ENCODE results near the gene PCDHGA1.

Gene PCDHGA1

GRCh38 chr5:141360685-141361084 is 30.4 kb downstream of the PCDHGA1 start:
- Histone ChIP-seq H3K9me3 (ENCODE audit: control insufficient read depth in 5 of 5, low read length in 5 of 5) (peaks cover 57 to 88% (median 79%) of the 10 kb centered on the region in 5 donors), H3K4me3 (ENCODE audit: low read depth in 1 of 5, low read length in 5 of 5) (peak overlapping the region; percentile 18 to 63 (median 47))

GRCh38 chr5:141362719-141363118 is 32.4 kb downstream of the PCDHGA1 start:
- H3K4me1 ChIP-seq (ENCODE audit: control insufficient read depth in 5 of 5, insufficient read depth in 5 of 5, low read length in 5 of 5) = peaks cover 0 to 3% (median 0%) of the 10 kb centered on the region in 5 donors
- no peaks in the 10 kb centered on the region for H3K36me3 ChIP-seq (ENCODE audit: control insufficient read depth in 5 of 5, insufficient read depth in 5 of 5, low read length in 5 of 5)
- no peak overlapping the region for H3K9ac ChIP-seq (ENCODE audit: low read length in 5 of 5)
- H3K4me3 ChIP-seq (ENCODE audit: low read depth in 1 of 5, low read length in 5 of 5) = peak overlapping the region in 3 of 5 donors; percentile 20 to 49 (median 38)
- H3K27ac ChIP-seq (ENCODE audit: low read depth, low read length) = no peak overlapping the region
- peaks cover 48 to 79% (median 74%) of the 10 kb centered on the region in 5 donors for H3K9me3 ChIP-seq (ENCODE audit: control insufficient read depth in 5 of 5, low read length in 5 of 5)
- H3K27me3 ChIP-seq (ENCODE audit: control insufficient read depth in 5 of 5, insufficient read depth in 4 of 5, low read length in 5 of 5) = peaks cover 0 to 16% (median 11%) of the 10 kb centered on the region in 5 donors

More at GRCh38 chr5:141360685-141361084, 30.4 kb downstream of the PCDHGA1 start:
- no peaks in the 10 kb centered on the region for H3K36me3 ChIP-seq (ENCODE audit: control insufficient read depth in 5 of 5, insufficient read depth in 5 of 5, low read length in 5 of 5)
- H3K4me1 ChIP-seq (ENCODE audit: control insufficient read depth in 5 of 5, insufficient read depth in 5 of 5, low read length in 5 of 5) = peaks cover 0 to 3% (median 0%) of the 10 kb centered on the region in 5 donors
- H3K9ac ChIP-seq (ENCODE audit: low read length in 5 of 5) = no peak overlapping the region
- H3K27ac ChIP-seq (ENCODE audit: low read depth, low read length) = no peak overlapping the region
- H3K27me3 ChIP-seq (ENCODE audit: control insufficient read depth in 5 of 5, insufficient read depth in 4 of 5, low read length in 5 of 5) = peaks cover 0 to 15% (median 5%) of the 10 kb centered on the region in 5 donors

- Histone ChIP-seq H3K9ac (ENCODE audit: low read length in 5 of 5) (no peak within 1 kb of the TSS), H3K27ac (ENCODE audit: low read depth, low read length) (no peak within 1 kb of the TSS), H3K4me1 (ENCODE audit: control insufficient read depth in 5 of 5, insufficient read depth in 5 of 5, low read length in 5 of 5) (peaks cover 0 to 3% (median 0%) of the 10 kb centered on the region in 5 donors), H3K9me3 (ENCODE audit: control insufficient read depth in 5 of 5, low read length in 5 of 5) (peaks cover 46 to 76% (median 68%) of the 10 kb centered on the region in 5 donors), H3K36me3 (ENCODE audit: control insufficient read depth in 5 of 5, insufficient read depth in 5 of 5, low read length in 5 of 5) (no peaks in the 10 kb centered on the region), H3K27me3 (ENCODE audit: control insufficient read depth in 5 of 5, insufficient read depth in 4 of 5, low read length in 5 of 5) (peaks cover 0 to 16% (median 11%) of the 10 kb centered on the region in 5 donors), H3K4me3 (ENCODE audit: low read depth in 1 of 5, low read length in 5 of 5) (peak within 1 kb of the TSS; percentile 46 to 61 (median 50))
These were observed 33.8 kb downstream of the PCDHGA1 start, which contains the start of gene PCDHGA5 for GRCh38 chr5:141363952-141364660. Gene PCDHGA5 (plus strand): TSS chr5:141364162. CDS start chr5:141364331, 169 bp downstream.

GRCh38 chr5:141366016-141366896 is 35.9 kb downstream of the PCDHGA1 start:
- Histone ChIP-seq H3K27ac (ENCODE audit: low read depth, low read length) (no peak overlapping the region), H3K9ac (ENCODE audit: low read length in 5 of 5) (no peak overlapping the region), H3K36me3 (ENCODE audit: control insufficient read depth in 5 of 5, insufficient read depth in 5 of 5, low read length in 5 of 5) (no peaks in the 10 kb centered on the region), H3K4me3 (ENCODE audit: low read depth in 1 of 5, low read length in 5 of 5) (peak overlapping the region in 4 of 5 donors; percentile 13 to 61 (median 32)), H3K27me3 (ENCODE audit: control insufficient read depth in 5 of 5, insufficient read depth in 4 of 5, low read length in 5 of 5) (peaks cover 0 to 17% (median 11%) of the 10 kb centered on the region in 5 donors), H3K4me1 (ENCODE audit: control insufficient read depth in 5 of 5, insufficient read depth in 5 of 5, low read length in 5 of 5) (peaks cover 0 to 5% (median 0%) of the 10 kb centered on the region in 5 donors), H3K9me3 (ENCODE audit: control insufficient read depth in 5 of 5, low read length in 5 of 5) (peaks cover 48 to 77% (median 67%) of the 10 kb centered on the region in 5 donors)

- Histone ChIP-seq H3K4me1 (ENCODE audit: control insufficient read depth in 5 of 5, insufficient read depth in 5 of 5, low read length in 5 of 5) (peaks cover 0 to 5% (median 0%) of the 10 kb centered on the region in 5 donors), H3K27ac (ENCODE audit: low read depth, low read length) (no peak within 1 kb of the TSS), H3K4me3 (ENCODE audit: low read depth in 1 of 5, low read length in 5 of 5) (peak within 1 kb of the TSS; percentile 41 to 74 (median 54)), H3K36me3 (ENCODE audit: control insufficient read depth in 5 of 5, insufficient read depth in 5 of 5, low read length in 5 of 5) (no peaks in the 10 kb centered on the region), H3K9me3 (ENCODE audit: control insufficient read depth in 5 of 5, low read length in 5 of 5) (peaks cover 52 to 77% (median 70%) of the 10 kb centered on the region in 5 donors), H3K27me3 (ENCODE audit: control insufficient read depth in 5 of 5, insufficient read depth in 4 of 5, low read length in 5 of 5) (peaks cover 0 to 19% (median 16%) of the 10 kb centered on the region in 5 donors), H3K9ac (ENCODE audit: low read length in 5 of 5) (no peak within 1 kb of the TSS)
These were observed 39.9 kb downstream of the PCDHGA1 start, which contains the start of gene PCDHGB3 for GRCh38 chr5:141369994-141370848. Gene PCDHGB3 (plus strand): TSS chr5:141370242. CDS start chr5:141370395, 153 bp downstream.

GRCh38 chr5:141371572-141372475 is 41.5 kb downstream of the PCDHGA1 start:
- Histone ChIP-seq H3K27me3 (ENCODE audit: control insufficient read depth in 5 of 5, insufficient read depth in 4 of 5, low read length in 5 of 5) (peaks cover 0 to 11% (median 9%) of the 10 kb centered on the region in 5 donors), H3K36me3 (ENCODE audit: control insufficient read depth in 5 of 5, insufficient read depth in 5 of 5, low read length in 5 of 5) (no peaks in the 10 kb centered on the region), H3K4me1 (ENCODE audit: control insufficient read depth in 5 of 5, insufficient read depth in 5 of 5, low read length in 5 of 5) (peaks cover 0 to 5% (median 0%) of the 10 kb centered on the region in 5 donors), H3K9me3 (ENCODE audit: control insufficient read depth in 5 of 5, low read length in 5 of 5) (peaks cover 48 to 76% (median 68%) of the 10 kb centered on the region in 5 donors), H3K4me3 (ENCODE audit: low read depth in 1 of 5, low read length in 5 of 5) (peak overlapping the region; percentile 32 to 58 (median 54)), H3K27ac (ENCODE audit: low read depth, low read length) (no peak overlapping the region), H3K9ac (ENCODE audit: low read length in 5 of 5) (no peak overlapping the region)

- Histone ChIP-seq H3K27me3 (ENCODE audit: control insufficient read depth in 5 of 5, insufficient read depth in 4 of 5, low read length in 5 of 5) (peaks cover 0 to 11% (median 9%) of the 10 kb centered on the region in 5 donors), H3K4me3 (ENCODE audit: low read depth in 1 of 5, low read length in 5 of 5) (peak within 1 kb of the TSS; percentile 45 to 68 (median 59)), H3K9ac (ENCODE audit: low read length in 5 of 5) (no peak within 1 kb of the TSS), H3K27ac (ENCODE audit: low read depth, low read length) (no peak within 1 kb of the TSS), H3K36me3 (ENCODE audit: control insufficient read depth in 5 of 5, insufficient read depth in 5 of 5, low read length in 5 of 5) (no peaks in the 10 kb centered on the region), H3K9me3 (ENCODE audit: control insufficient read depth in 5 of 5, low read length in 5 of 5) (peaks cover 53 to 80% (median 78%) of the 10 kb centered on the region in 5 donors), H3K4me1 (ENCODE audit: control insufficient read depth in 5 of 5, insufficient read depth in 5 of 5, low read length in 5 of 5) (peaks cover 0 to 5% (median 0%) of the 10 kb centered on the region in 5 donors)
These were observed 43.5 kb downstream of the PCDHGA1 start, which contains the start of gene PCDHGA6 for GRCh38 chr5:141373673-141374317. Gene PCDHGA6 (plus strand): TSS chr5:141373891. CDS start chr5:141374084, 193 bp downstream.

- no peaks in the 10 kb centered on the region for H3K36me3 ChIP-seq (ENCODE audit: control insufficient read depth in 5 of 5, insufficient read depth in 5 of 5, low read length in 5 of 5)
- H3K9me3 ChIP-seq (ENCODE audit: control insufficient read depth in 5 of 5, low read length in 5 of 5) = peaks cover 53 to 82% (median 77%) of the 10 kb centered on the region in 5 donors
- no peak overlapping the region for H3K9ac ChIP-seq (ENCODE audit: low read length in 5 of 5)
- H3K4me1 ChIP-seq (ENCODE audit: control insufficient read depth in 5 of 5, insufficient read depth in 5 of 5, low read length in 5 of 5) = peaks cover 0 to 5% (median 0%) of the 10 kb centered on the region in 5 donors
- H3K27me3 ChIP-seq (ENCODE audit: control insufficient read depth in 5 of 5, insufficient read depth in 4 of 5, low read length in 5 of 5) = peaks cover 0 to 11% (median 9%) of the 10 kb centered on the region in 5 donors
- peak overlapping the region; percentile 45 to 68 (median 59) for H3K4me3 ChIP-seq (ENCODE audit: low read depth in 1 of 5, low read length in 5 of 5)
- H3K27ac ChIP-seq (ENCODE audit: low read depth, low read length) = no peak overlapping the region
These were observed 44.3 kb downstream of the PCDHGA1 start for GRCh38 chr5:141374627-141375026.

All from subcutaneous abdominal adipose tissue (tissue), 5 donors.